ENCODE data around the gene GPR17. TPM values are rescaled to one million over a fixed set of nuclear protein-coding genes. Genes with fewer than 3 reads are reported as not detected.
A peak's percentile ranks its signal among the peaks of the same experiment; 100 is the strongest.

GPR17 gene
- total RNA-seq, 2 donors from 2014 or later: 0.24 TPM; not detected in 1

GRCh38 chr2:127651381-127651809 is 5.4 kb downstream of the GPR17 start:
- H3K9ac ChIP-seq (ENCODE audit: extremely low read depth, low read length, poor library complexity, severe bottlenecking): no peak overlapping the region
- no peaks in the 10 kb centered on the region for H3K36me3 ChIP-seq (ENCODE audit: control insufficient read depth, insufficient read depth, low read length)
- Mint-ChIP-seq H3K36me3 (ENCODE audit: low read depth) (no peaks in the 10 kb centered on the region), H3K4me1 (peaks cover 10% of the 10 kb centered on the region), H3K27ac (no peak overlapping the region), H3K4me3 (no peak overlapping the region), H3K27me3 (ENCODE audit: insufficient read depth) (peaks cover 5% of the 10 kb centered on the region), H3K9me3 (no peaks in the 10 kb centered on the region)
- TF ChIP-seq, protein P1, sequence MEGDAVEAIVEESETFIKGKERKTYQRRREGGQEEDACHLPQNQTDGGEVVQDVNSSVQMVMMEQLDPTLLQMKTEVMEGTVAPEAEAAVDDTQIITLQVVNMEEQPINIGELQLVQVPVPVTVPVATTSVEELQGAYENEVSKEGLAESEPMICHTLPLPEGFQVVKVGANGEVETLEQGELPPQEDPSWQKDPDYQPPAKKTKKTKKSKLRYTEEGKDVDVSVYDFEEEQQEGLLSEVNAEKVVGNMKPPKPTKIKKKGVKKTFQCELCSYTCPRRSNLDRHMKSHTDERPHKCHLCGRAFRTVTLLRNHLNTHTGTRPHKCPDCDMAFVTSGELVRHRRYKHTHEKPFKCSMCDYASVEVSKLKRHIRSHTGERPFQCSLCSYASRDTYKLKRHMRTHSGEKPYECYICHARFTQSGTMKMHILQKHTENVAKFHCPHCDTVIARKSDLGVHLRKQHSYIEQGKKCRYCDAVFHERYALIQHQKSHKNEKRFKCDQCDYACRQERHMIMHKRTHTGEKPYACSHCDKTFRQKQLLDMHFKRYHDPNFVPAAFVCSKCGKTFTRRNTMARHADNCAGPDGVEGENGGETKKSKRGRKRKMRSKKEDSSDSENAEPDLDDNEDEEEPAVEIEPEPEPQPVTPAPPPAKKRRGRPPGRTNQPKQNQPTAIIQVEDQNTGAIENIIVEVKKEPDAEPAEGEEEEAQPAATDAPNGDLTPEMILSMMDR (conservative IDR thresholded peaks at IDR 0.05): no peak
- no peak overlapping the region for H3K27ac ChIP-seq (ENCODE audit: low read depth, low read length)
- H3K4me3 ChIP-seq (ENCODE audit: low read length): no peak overlapping the region
- H3K27me3 ChIP-seq (ENCODE audit: control insufficient read depth, insufficient read depth, low read length, poor library complexity, severe bottlenecking): no peaks in the 10 kb centered on the region
- WGBS, 2 experiments (ENCODE audit: insufficient coverage in 1 of 2, insufficient read length in 1 of 2): 88 to 92% methylated on average over 21 to 29 of the region's 29 CpGs
- DNase-seq: no peak
- no peaks in the 10 kb centered on the region for H3K4me1 ChIP-seq (ENCODE audit: control insufficient read depth, insufficient read depth, low read length)
- H3K9me3 ChIP-seq (ENCODE audit: control insufficient read depth, low read length): no peaks in the 10 kb centered on the region

DNA sequence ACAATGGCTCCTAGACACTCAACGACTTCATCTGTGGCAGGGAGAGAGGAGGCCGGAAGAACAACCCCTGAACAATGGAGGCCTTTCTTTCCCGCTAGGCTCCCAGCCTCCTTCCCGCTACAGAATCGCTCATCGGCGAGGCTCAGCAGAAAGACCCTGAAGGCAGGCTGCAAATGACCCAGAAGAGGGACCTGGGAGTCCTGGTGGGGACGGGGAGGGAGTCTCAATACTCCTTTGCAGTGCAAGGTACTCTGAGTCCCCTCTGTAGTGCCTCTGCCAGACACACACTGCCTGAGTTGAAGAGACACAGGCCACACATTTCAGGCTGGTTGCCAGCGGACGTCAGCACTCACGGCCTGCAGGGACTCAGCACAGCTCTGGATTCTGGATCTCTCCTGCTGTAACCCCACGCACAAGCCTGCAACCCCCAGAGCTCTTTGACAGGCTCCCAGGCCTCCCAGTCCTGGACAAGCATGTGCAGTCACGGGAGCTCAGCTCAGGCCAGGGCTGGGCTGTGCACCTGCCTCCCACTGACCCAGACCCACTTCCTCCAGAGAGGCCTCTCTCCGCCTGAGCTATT is 6.1 kb downstream of the GPR17 start:
- Histone ChIP-seq H3K27ac (ENCODE audit: low read depth, low read length) (peak overlapping the region; percentile 44), H3K27me3 (ENCODE audit: control insufficient read depth, insufficient read depth, low read length, poor library complexity, severe bottlenecking) (no peaks in the 10 kb centered on the region), H3K9ac (ENCODE audit: extremely low read depth, low read length, poor library complexity, severe bottlenecking) (no peak overlapping the region), H3K9me3 (ENCODE audit: control insufficient read depth, low read length) (no peaks in the 10 kb centered on the region), H3K36me3 (ENCODE audit: control insufficient read depth, insufficient read depth, low read length) (no peaks in the 10 kb centered on the region), H3K4me3 (ENCODE audit: low read length) (no peak overlapping the region), H3K4me1 (ENCODE audit: control insufficient read depth, insufficient read depth, low read length) (no peaks in the 10 kb centered on the region)
- TF ChIP-seq, protein P1 (conservative IDR thresholded peaks at IDR 0.05): no peak
- Mint-ChIP-seq H3K36me3 (ENCODE audit: low read depth) (no peaks in the 10 kb centered on the region), H3K9me3 (no peaks in the 10 kb centered on the region), H3K4me1 (peaks cover 10% of the 10 kb centered on the region), H3K27ac (no peak overlapping the region), H3K4me3 (no peak overlapping the region), H3K27me3 (ENCODE audit: insufficient read depth) (peaks cover 5% of the 10 kb centered on the region)
- no peak for DNase-seq
- 87 to 93% methylated on average over 13 to 14 of the region's 14 CpGs for WGBS, 2 experiments (ENCODE audit: insufficient coverage in 1 of 2, insufficient read length in 1 of 2)

GRCh38 chr2:127652786-127653357 is 6.9 kb downstream of the GPR17 start:
- no peak overlapping the region for H3K4me3 Mint-ChIP-seq
- Histone ChIP-seq H3K27me3 (ENCODE audit: control insufficient read depth, insufficient read depth, low read length, poor library complexity, severe bottlenecking) (no peaks in the 10 kb centered on the region), H3K27ac (ENCODE audit: low read depth, low read length) (no peak overlapping the region), H3K9ac (ENCODE audit: extremely low read depth, low read length, poor library complexity, severe bottlenecking) (no peak overlapping the region), H3K36me3 (ENCODE audit: control insufficient read depth, insufficient read depth, low read length) (no peaks in the 10 kb centered on the region), H3K4me1 (ENCODE audit: control insufficient read depth, insufficient read depth, low read length) (no peaks in the 10 kb centered on the region), H3K9me3 (ENCODE audit: control insufficient read depth, low read length) (no peaks in the 10 kb centered on the region), H3K4me3 (ENCODE audit: low read length) (no peak overlapping the region)
- TF ChIP-seq, protein P1 (conservative IDR thresholded peaks at IDR 0.05): no peak
- 83 to 84% methylated on average over 21 to 25 of the region's 25 CpGs for WGBS, 2 experiments (ENCODE audit: insufficient coverage in 1 of 2, insufficient read length in 1 of 2)
- no peak for DNase-seq
- H3K36me3 Mint-ChIP-seq (ENCODE audit: low read depth): no peaks in the 10 kb centered on the region
- H3K9me3 Mint-ChIP-seq: no peaks in the 10 kb centered on the region
- H3K27ac Mint-ChIP-seq: no peak overlapping the region
- H3K4me1 Mint-ChIP-seq: peaks cover 10% of the 10 kb centered on the region
- peaks cover 5% of the 10 kb centered on the region for H3K27me3 Mint-ChIP-seq (ENCODE audit: insufficient read depth)

Measured in endodermal cell (in vitro differentiated cells).